ENCODE data around the gene ALS2.

DNA sequence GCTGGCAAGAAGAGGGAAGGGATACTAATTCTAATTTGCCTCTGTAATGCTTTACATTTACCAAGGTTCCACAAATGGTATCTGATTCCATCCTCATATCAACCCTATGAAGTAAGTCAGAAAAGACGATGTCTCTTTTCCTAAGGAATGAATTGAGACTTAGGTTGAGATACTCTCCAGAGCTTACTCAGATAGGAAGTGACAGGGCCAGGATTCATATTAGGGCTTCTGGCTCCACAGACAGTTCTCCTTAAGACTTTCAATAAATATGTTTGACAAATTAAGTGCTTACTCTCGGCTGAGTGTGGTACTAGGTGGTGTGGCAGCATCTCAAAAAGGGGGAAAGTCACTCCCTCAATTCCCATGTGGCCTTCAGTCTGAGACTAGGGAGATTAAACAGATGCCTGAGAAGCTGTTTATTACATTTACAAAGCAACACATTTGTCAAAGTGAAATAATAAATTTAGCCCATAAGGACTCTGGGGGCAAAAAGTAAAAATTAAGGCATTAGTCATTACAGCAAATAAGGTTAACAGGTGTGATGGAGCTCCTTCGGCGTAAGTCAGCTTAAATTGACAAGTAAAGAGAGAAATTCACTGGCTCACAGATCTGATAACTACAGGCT, 39.8 kb upstream of the ALS2 start:
- TF ChIP-seq RAD21 (IDR thresholded peaks at IDR 0.05; ENCODE audit: low read depth) (no peak), TCF12 (IDR thresholded peaks at IDR 0.05; ENCODE audit: low read depth) (no peak), CEBPB (IDR thresholded peaks at IDR 0.05) (no peak), FOXM1 (IDR thresholded peaks at IDR 0.05; ENCODE audit: borderline replicate concordance, low read depth) (no peak), CREB1 (IDR thresholded peaks at IDR 0.05; ENCODE audit: low read depth) (no peak), YY1 (IDR thresholded peaks at IDR 0.05; ENCODE audit: low read depth) (no peak), EP300 (IDR thresholded peaks at IDR 0.05; ENCODE audit: borderline replicate concordance) (no peak)

Data from Ishikawa (cell line).